ENCODE data around the gene PTPRN2. TPM values are rescaled to one million over a fixed set of nuclear protein-coding genes. Genes with fewer than 3 reads are reported as not detected.

The PTPRN2 gene
- total RNA-seq, 1 donor from 2014 or later: 1.8 TPM

- intact Hi-C loops (cut with micrococcal nuclease): no loop called here
- DNase-seq: no peak
- CTCF ChIA-PET: no interaction called here
- Mint-ChIP-seq H3K27ac (no peak overlapping the region), H3K27me3 (no peaks in the 10 kb centered on the region), H3K9me3 (no peaks in the 10 kb centered on the region), H3K36me3 (ENCODE audit: low read depth) (no peaks in the 10 kb centered on the region), H3K4me1 (no peaks in the 10 kb centered on the region), H3K4me3 (no peak overlapping the region)
- no peak for ATAC-seq (ENCODE audit: low read depth)
- POLR2A ChIA-PET: no interaction called here
- no peak for TF ChIP-seq CTCF (IDR thresholded peaks at IDR 0.05)
These were observed 937.4 kb downstream of the PTPRN2 start for GRCh38 chr7:157650131-157650631.

- Mint-ChIP-seq H3K4me1 (no peaks in the 10 kb centered on the region), H3K4me3 (no peak overlapping the region), H3K27ac (no peak overlapping the region), H3K9me3 (no peaks in the 10 kb centered on the region), H3K27me3 (peaks cover 4% of the 10 kb centered on the region), H3K36me3 (ENCODE audit: low read depth) (no peaks in the 10 kb centered on the region)
- POLR2A ChIA-PET: no interaction called here
- TF ChIP-seq CTCF (IDR thresholded peaks at IDR 0.05): no peak
- DNase-seq (no peak), ATAC-seq (ENCODE audit: low read depth) (no peak)
- intact Hi-C loops (cut with micrococcal nuclease): no loop called here
- CTCF ChIA-PET: no interaction called here
These were observed 941.1 kb downstream of the PTPRN2 start for GRCh38 chr7:157646551-157646950.

- intact Hi-C loops (cut with micrococcal nuclease): no loop called here
- Mint-ChIP-seq H3K36me3 (ENCODE audit: low read depth) (no peaks in the 10 kb centered on the region), H3K27me3 (peaks cover 4% of the 10 kb centered on the region), H3K27ac (no peak overlapping the region), H3K9me3 (no peaks in the 10 kb centered on the region), H3K4me1 (no peaks in the 10 kb centered on the region), H3K4me3 (no peak overlapping the region)
- no peak for DNase-seq
- ChIA-PET POLR2A (no interaction called here), CTCF (no interaction called here)
- no peak for TF ChIP-seq CTCF (IDR thresholded peaks at IDR 0.05)
- no peak for ATAC-seq (ENCODE audit: low read depth)
These were observed 942.1 kb downstream of the PTPRN2 start for GRCh38 chr7:157645539-157645938.

GRCh38 chr7:157644946-157645345, 942.7 kb downstream of the PTPRN2 start:
- DNase-seq (no peak), ATAC-seq (ENCODE audit: low read depth) (no peak)
- no peaks in the 10 kb centered on the region for H3K4me1 Mint-ChIP-seq
- H3K9me3 Mint-ChIP-seq: peaks cover 3% of the 10 kb centered on the region
- H3K4me3 Mint-ChIP-seq: no peak overlapping the region
- no peak overlapping the region for H3K27ac Mint-ChIP-seq
- ChIA-PET CTCF (no interaction called here), POLR2A (no interaction called here)
- intact Hi-C loops (cut with micrococcal nuclease): no loop called here
- no peaks in the 10 kb centered on the region for H3K36me3 Mint-ChIP-seq (ENCODE audit: low read depth)
- H3K27me3 Mint-ChIP-seq: peaks cover 7% of the 10 kb centered on the region
- no peak for TF ChIP-seq CTCF (IDR thresholded peaks at IDR 0.05)

GRCh38 chr7:157643525-157643970, 944.1 kb downstream of the PTPRN2 start:
- CTCF ChIA-PET: no interaction called here
- POLR2A ChIA-PET: no interaction called here
- Mint-ChIP-seq H3K4me3 (no peak overlapping the region), H3K27me3 (peaks cover 7% of the 10 kb centered on the region), H3K36me3 (ENCODE audit: low read depth) (no peaks in the 10 kb centered on the region), H3K27ac (no peak overlapping the region), H3K4me1 (no peaks in the 10 kb centered on the region), H3K9me3 (peaks cover 5% of the 10 kb centered on the region)
- ATAC-seq (ENCODE audit: low read depth) (no peak), DNase-seq (no peak)
- intact Hi-C loops (cut with micrococcal nuclease): no loop called here
- no peak for TF ChIP-seq CTCF (IDR thresholded peaks at IDR 0.05)
